Activated B cell treated with CpG ODN at 0.5 μM for 24 hours (primary cell): ENCODE results near the gene CBARP. TPM values are rescaled to one million over a fixed set of nuclear protein-coding genes. Genes with fewer than 3 reads are reported as not detected.
"Not testable (repeated sequence)": the region's sequence is repeated elsewhere in the genome, so short reads cannot be mapped to it uniquely, and the experiment has no call there.

Experiments
- ATAC-seq: fragments of 200-7000 bp; cut with Tn5 transposase; one replicate; pipeline ENCODE4 v1.10.0; 2021; ENCODE audit warnings: low read depth, mild to moderate bottlenecking, moderate library complexity
- CTCF ChIA-PET: fragments of 350-600 bp; sonication (Branson Sonifier 250); formaldehyde crosslinking; loops from one replicate; lab custom pipeline; 2021; ENCODE audit warnings: antibody characterized with exemption; lab: Charles Lee
- POLR2A ChIA-PET: fragments of 350-600 bp; sonication (Branson Sonifier 250); formaldehyde crosslinking; loops from one replicate; lab custom pipeline; 2021; ENCODE audit warnings: antibody characterized with exemption; lab: Charles Lee
- DNase-seq: peaks from one replicate; pipeline ENCODE4 v3.0.0; 2022
- H3K27ac Mint-ChIP-seq: one replicate; pipeline ENCODE4 v1.8.0; 2020; ENCODE audit warnings: mixed read lengths
- H3K27me3 Mint-ChIP-seq: one replicate; pipeline ENCODE4 v1.8.0; 2021; ENCODE audit warnings: mixed read lengths
- H3K36me3 Mint-ChIP-seq: one replicate; pipeline ENCODE4 v1.8.0; 2021; ENCODE audit warnings: low read depth, mixed read lengths
- H3K4me1 Mint-ChIP-seq: one replicate; pipeline ENCODE4 v1.8.0; 2021; ENCODE audit warnings: mixed read lengths
- H3K4me3 Mint-ChIP-seq: one replicate; pipeline ENCODE4 v1.8.0; 2020; ENCODE audit warnings: mild to moderate bottlenecking, mixed read lengths
- H3K9me3 Mint-ChIP-seq: one replicate; pipeline ENCODE4 v1.8.0; 2020; ENCODE audit warnings: mixed read lengths
- CTCF ChIP-seq: fragments of 200-600 bp; IDR thresholded peaks from one replicate; pipeline ENCODE4 v1.8.0; 2022; ENCODE audit warnings: antibody characterized with exemption, mild to moderate bottlenecking
- intact Hi-C: fragments of 100-400 bp; cut with micrococcal nuclease; formaldehyde crosslinking; loops from one replicate; pipeline ENCODE4 v1.15.1; 2024
- total RNA-seq: library from RNA; stranded (reverse); gene quantifications from 2 replicates; pipeline ENCODE4 v1.2.3, GENCODE V29; 2022

CBARP gene
- total RNA-seq, 1 donor from 2014 or later = 0.64 TPM

GRCh38 chr19:1247748-1248138 lies 9.9 kb upstream of the CBARP start:
- CTCF ChIA-PET = interaction anchor here (1.5 kb wide), 1 partner anchor 19 kb away, joined by 10 read pairs; no protein-coding TSS in a partner anchor
- Mint-ChIP-seq H3K4me1 (peaks cover 32% of the 10 kb centered on the region), H3K27me3 (no peaks in the 10 kb centered on the region), H3K27ac (no peak overlapping the region), H3K36me3 (peaks cover 8% of the 10 kb centered on the region), H3K4me3 (no peak overlapping the region), H3K9me3 (no peaks in the 10 kb centered on the region)
- no peak for DNase-seq
- ATAC-seq = no peak
- intact Hi-C loops = loop anchor here (1.0 to 10.0 kb wide), 4 partner anchors 19 to 583 kb away; partner anchors contain the start of genes DAZAP1 and RNF126
- POLR2A ChIA-PET = interaction anchor here (1.5 to 10.1 kb wide), 2 partner anchors 17 to 28 kb away, joined by 6 to 824 read pairs; partner anchors contain the start of genes CIRBP and FAM174C
- TF ChIP-seq CTCF = no peak

GRCh38 chr19:1246265-1247087 lies 8.7 kb upstream of the CBARP start:
- peaks cover 33% of the 10 kb centered on the region for H3K4me1 Mint-ChIP-seq
- DNase-seq, H3K36me3 Mint-ChIP-seq, ATAC-seq, H3K27ac Mint-ChIP-seq, H3K9me3 Mint-ChIP-seq, H3K27me3 Mint-ChIP-seq, H3K4me3 Mint-ChIP-seq: not testable (repeated sequence)
- ChIA-PET CTCF (interaction anchor here (1.5 kb wide), 1 partner anchor 21 kb away, joined by 10 read pairs; no protein-coding TSS in a partner anchor), POLR2A (interaction anchor here (0.6 to 10.1 kb wide), 7 partner anchors 18 to 410 kb away, joined by 3 to 824 read pairs (median 6); partner anchors contain the start of genes CIRBP and FAM174C)
- intact Hi-C loops = loop anchor here (10.0 kb wide), 1 partner anchor 582 kb away; the partner anchor contains the start of gene RNF126

GRCh38 chr19:1245494-1246264 lies 7.9 kb upstream of the CBARP start:
- ATAC-seq = no peak
- H3K4me1 Mint-ChIP-seq = peaks cover 38% of the 10 kb centered on the region
- H3K9me3 Mint-ChIP-seq = no peaks in the 10 kb centered on the region
- peaks cover 2% of the 10 kb centered on the region for H3K36me3 Mint-ChIP-seq
- no peak for DNase-seq
- CTCF ChIA-PET = interaction anchor here (2.2 to 6.1 kb wide), 2 partner anchors 20 to 30 kb away, joined by 14 to 540 read pairs; partner anchors contain the start of genes CIRBP and FAM174C
- intact Hi-C loops = loop anchor here (10.0 kb wide), 1 partner anchor 581 kb away; the partner anchor contains the start of gene RNF126
- no peak for TF ChIP-seq CTCF
- POLR2A ChIA-PET = interaction anchor here (2.7 to 10.1 kb wide), 3 partner anchors 19 to 30 kb away, joined by 30 to 824 read pairs (median 33); partner anchors contain the start of genes CIRBP and FAM174C
- no peaks in the 10 kb centered on the region for H3K27me3 Mint-ChIP-seq
- H3K27ac Mint-ChIP-seq = no peak overlapping the region
- no peak overlapping the region for H3K4me3 Mint-ChIP-seq

DNA sequence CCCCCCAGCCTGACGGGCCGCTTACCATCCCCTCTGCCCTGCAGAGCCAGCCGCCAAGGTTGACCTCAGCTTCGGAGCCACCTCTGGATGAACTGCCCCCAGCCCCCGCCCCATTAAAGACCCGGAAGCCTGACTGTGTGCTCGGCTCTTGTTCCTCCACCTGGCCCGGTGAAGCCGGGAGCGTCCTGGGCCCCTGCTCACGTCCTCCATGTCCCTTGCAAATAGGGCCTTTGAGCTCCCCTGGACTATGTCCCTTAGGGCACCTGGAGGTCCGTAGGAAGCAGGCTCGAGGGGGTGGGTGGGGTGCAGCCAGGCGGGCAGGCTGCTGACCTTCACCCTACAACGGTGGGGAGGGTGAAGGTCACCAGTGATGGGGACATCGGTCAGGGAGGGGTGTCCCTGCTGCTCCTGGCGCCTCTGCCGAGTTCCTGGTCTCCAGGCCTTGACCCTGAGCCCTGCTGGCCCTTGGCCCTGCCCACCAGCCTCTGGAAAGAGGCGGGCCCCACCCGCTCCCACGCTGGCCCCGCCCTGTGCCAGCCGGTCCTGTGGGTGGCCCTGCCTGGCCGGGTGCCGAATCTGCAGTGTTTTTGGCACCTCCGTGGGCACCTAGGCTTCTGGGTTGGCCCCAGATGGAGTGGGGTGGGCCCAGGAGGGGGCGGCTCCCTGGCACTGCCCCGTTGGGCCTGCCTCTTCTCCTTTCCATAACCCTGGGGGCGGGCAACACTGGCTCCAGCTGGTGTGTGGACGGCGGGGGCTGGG lies 7.1 kb upstream of the CBARP start:
- ChIA-PET POLR2A (interaction anchor here (0.6 to 10.1 kb wide), 17 partner anchors 8 to 330 kb away, joined by 3 to 824 read pairs (median 6); partner anchors contain the start of genes CIRBP, FAM174C and REEP6), CTCF (interaction anchor here (0.6 to 6.1 kb wide), 26 partner anchors 8 to 334 kb away, joined by 3 to 540 read pairs (median 6); partner anchors contain the start of genes ABCA7, CIRBP, CNN2 and FAM174C)
- peak overlapping the region; percentile 93 for H3K27ac Mint-ChIP-seq
- no peak for ATAC-seq
- peaks cover 39% of the 10 kb centered on the region for H3K4me1 Mint-ChIP-seq
- no peaks in the 10 kb centered on the region for H3K27me3 Mint-ChIP-seq
- H3K4me3 Mint-ChIP-seq = peak overlapping the region; percentile 78
- no peak for DNase-seq
- no peaks in the 10 kb centered on the region for H3K9me3 Mint-ChIP-seq
- intact Hi-C loops = loop anchor here (1.0 to 10.0 kb wide), 3 partner anchors 21 to 580 kb away; partner anchors contain the start of gene RNF126
- TF ChIP-seq CTCF = no peak
- H3K36me3 Mint-ChIP-seq = peaks cover 2% of the 10 kb centered on the region
